Activated CD4-positive, alpha-beta memory T cell treated with anti-CD3 and anti-CD28 coated beads, Interleukin-2, amount 10 ng/mL, durations not matched to agents 7 days and 5 days (primary cell): Measurements from ENCODE around the gene CFAP410. TPM values are rescaled to one million over a fixed set of nuclear protein-coding genes. Genes with fewer than 3 reads are reported as not detected.

Experiments
- CTCF ChIA-PET: fragments of 350-600 bp; sonication (Branson Sonifier 250); formaldehyde crosslinking; loops from one replicate; lab custom pipeline; 2021; ENCODE audit warnings: antibody characterized with exemption, inconsistent platforms; lab: Charles Lee
- POLR2A ChIA-PET: fragments of 350-600 bp; sonication (Branson Sonifier 250); formaldehyde crosslinking; loops from one replicate; lab custom pipeline; 2021; ENCODE audit warnings: antibody characterized with exemption; lab: Charles Lee
- DNase-seq: peaks from one replicate; pipeline ENCODE4 v3.0.0-alpha.2; 2020
- H3K27ac Mint-ChIP-seq: one replicate; pipeline ENCODE4 v1.8.0; 2021; ENCODE audit warnings: mild to moderate bottlenecking, mixed read lengths
- H3K27me3 Mint-ChIP-seq: one replicate; pipeline ENCODE4 v1.8.0; 2021; ENCODE audit warnings: mixed read lengths
- H3K36me3 Mint-ChIP-seq: one replicate; pipeline ENCODE4 v1.8.0; 2021; ENCODE audit warnings: low read depth, mixed read lengths
- H3K4me1 Mint-ChIP-seq: one replicate; pipeline ENCODE4 v1.8.0; 2021; ENCODE audit warnings: mixed read lengths
- H3K4me3 Mint-ChIP-seq: one replicate; pipeline ENCODE4 v1.8.0; 2021; ENCODE audit warnings: mild to moderate bottlenecking, mixed read lengths
- H3K9me3 Mint-ChIP-seq: one replicate; pipeline ENCODE4 v1.8.0; 2021; ENCODE audit warnings: mixed read lengths
- total RNA-seq, 2 experiments: library from RNA; stranded (reverse); gene quantifications; one replicate each; pipeline ENCODE4 v1.2.3, GENCODE V29; 2021

CFAP410 gene
- total RNA-seq, 2 experiments from 2014 or later, result 14.2 to 15.5 TPM

- ChIA-PET POLR2A (interaction anchor here (1.4 kb wide), 1 partner anchor 17 kb away, joined by 3 read pairs; the partner anchor contains the start of gene CFAP410), CTCF (no interaction called here)
- no peak overlapping the region for H3K27ac Mint-ChIP-seq
- no peak overlapping the region for H3K4me3 Mint-ChIP-seq
- H3K27me3 Mint-ChIP-seq, result no peaks in the 10 kb centered on the region
- no peaks in the 10 kb centered on the region for H3K4me1 Mint-ChIP-seq
- H3K9me3 Mint-ChIP-seq, result no peaks in the 10 kb centered on the region
- peaks cover 21% of the 10 kb centered on the region for H3K36me3 Mint-ChIP-seq
- DNase-seq, result no peak
Measured at GRCh38 chr21:44322621-44323325, 16.4 kb downstream of the CFAP410 start.

GRCh38 chr21:44321846-44322450, 17.2 kb downstream of the CFAP410 start:
- Mint-ChIP-seq H3K36me3 (peaks cover 21% of the 10 kb centered on the region), H3K27me3 (no peaks in the 10 kb centered on the region), H3K4me3 (no peak overlapping the region), H3K9me3 (no peaks in the 10 kb centered on the region), H3K27ac (no peak overlapping the region), H3K4me1 (no peaks in the 10 kb centered on the region)
- ChIA-PET CTCF (no interaction called here), POLR2A (interaction anchor here (1.4 kb wide), 1 partner anchor 18 kb away, joined by 3 read pairs; the partner anchor contains the start of gene CFAP410)
- DNase-seq, result no peak

- Mint-ChIP-seq H3K4me3 (no peak overlapping the region), H3K36me3 (peaks cover 19% of the 10 kb centered on the region), H3K4me1 (no peaks in the 10 kb centered on the region), H3K9me3 (no peaks in the 10 kb centered on the region), H3K27me3 (no peaks in the 10 kb centered on the region), H3K27ac (no peak overlapping the region)
- POLR2A ChIA-PET, result no interaction called here
- CTCF ChIA-PET, result no interaction called here
- DNase-seq, result no peak
Measured at GRCh38 chr21:44320847-44321246, 18.3 kb downstream of the CFAP410 start.

- ChIA-PET POLR2A (interaction anchor here (1.0 to 1.2 kb wide), 3 partner anchors 10 to 15 kb away, joined by 3 to 5 read pairs (median 3); no protein-coding TSS in a partner anchor), CTCF (no interaction called here)
- Mint-ChIP-seq H3K4me3 (no peak overlapping the region), H3K9me3 (no peaks in the 10 kb centered on the region), H3K4me1 (no peaks in the 10 kb centered on the region), H3K27ac (no peak overlapping the region), H3K36me3 (peaks cover 15% of the 10 kb centered on the region), H3K27me3 (no peaks in the 10 kb centered on the region)
- no peak for DNase-seq
Measured at GRCh38 chr21:44319407-44320065, 19.7 kb downstream of the CFAP410 start.

- ChIA-PET POLR2A (interaction anchor here (1.0 to 1.2 kb wide), 3 partner anchors 11 to 16 kb away, joined by 3 to 5 read pairs (median 3); no protein-coding TSS in a partner anchor), CTCF (no interaction called here)
- Mint-ChIP-seq H3K4me1 (no peaks in the 10 kb centered on the region), H3K36me3 (peaks cover 15% of the 10 kb centered on the region), H3K4me3 (no peak overlapping the region), H3K27me3 (no peaks in the 10 kb centered on the region), H3K27ac (no peak overlapping the region), H3K9me3 (no peaks in the 10 kb centered on the region)
- DNase-seq, result no peak
Measured at GRCh38 chr21:44318489-44319285, 20.5 kb downstream of the CFAP410 start.

- H3K4me3 Mint-ChIP-seq, result no peak overlapping the region
- DNase-seq, result no peak
- peaks cover 10% of the 10 kb centered on the region for H3K36me3 Mint-ChIP-seq
- ChIA-PET CTCF (no interaction called here), POLR2A (interaction anchor here (1.2 kb wide), 1 partner anchor 12 kb away, joined by 3 read pairs; no protein-coding TSS in a partner anchor)
- no peaks in the 10 kb centered on the region for H3K9me3 Mint-ChIP-seq
- H3K27ac Mint-ChIP-seq, result no peak overlapping the region
- no peaks in the 10 kb centered on the region for H3K4me1 Mint-ChIP-seq
- H3K27me3 Mint-ChIP-seq, result no peaks in the 10 kb centered on the region
Measured at GRCh38 chr21:44317871-44318270, 21.3 kb downstream of the CFAP410 start.

- ChIA-PET POLR2A (no interaction called here), CTCF (no interaction called here)
- Mint-ChIP-seq H3K4me1 (no peaks in the 10 kb centered on the region), H3K27me3 (no peaks in the 10 kb centered on the region), H3K36me3 (peaks cover 10% of the 10 kb centered on the region), H3K4me3 (no peak overlapping the region), H3K9me3 (no peaks in the 10 kb centered on the region), H3K27ac (no peak overlapping the region)
- no peak for DNase-seq
Measured at GRCh38 chr21:44317241-44317782, 21.9 kb downstream of the CFAP410 start.

- Mint-ChIP-seq H3K27me3 (no peaks in the 10 kb centered on the region), H3K4me1 (no peaks in the 10 kb centered on the region), H3K36me3 (peaks cover 16% of the 10 kb centered on the region), H3K9me3 (no peaks in the 10 kb centered on the region), H3K4me3 (no peak overlapping the region), H3K27ac (no peak overlapping the region)
- ChIA-PET CTCF (interaction anchor here (0.5 kb wide), 1 partner anchor 484 kb away, joined by 3 read pairs; no protein-coding TSS in a partner anchor), POLR2A (interaction anchor here (1.0 to 1.8 kb wide), 3 partner anchors 12 to 16 kb away, joined by 3 to 7 read pairs (median 4); no protein-coding TSS in a partner anchor)
- no peak for DNase-seq
Measured at GRCh38 chr21:44316277-44316900, 22.8 kb downstream of the CFAP410 start.

- H3K9me3 Mint-ChIP-seq, result no peaks in the 10 kb centered on the region
- ChIA-PET POLR2A (interaction anchor here (1.0 to 1.8 kb wide), 3 partner anchors 12 to 16 kb away, joined by 3 to 7 read pairs (median 4); no protein-coding TSS in a partner anchor), CTCF (interaction anchor here (0.5 kb wide), 1 partner anchor 485 kb away, joined by 3 read pairs; no protein-coding TSS in a partner anchor)
- no peak overlapping the region for H3K4me3 Mint-ChIP-seq
- peaks cover 22% of the 10 kb centered on the region for H3K36me3 Mint-ChIP-seq
- H3K27ac Mint-ChIP-seq, result no peak overlapping the region
- no peaks in the 10 kb centered on the region for H3K4me1 Mint-ChIP-seq
- H3K27me3 Mint-ChIP-seq, result no peaks in the 10 kb centered on the region
- no peak for DNase-seq
Measured at GRCh38 chr21:44315691-44316203, 23.4 kb downstream of the CFAP410 start.

GRCh38 chr21:44314561-44314960, 24.6 kb downstream of the CFAP410 start:
- Mint-ChIP-seq H3K27ac (no peak overlapping the region), H3K4me3 (no peak overlapping the region), H3K9me3 (no peaks in the 10 kb centered on the region), H3K27me3 (no peaks in the 10 kb centered on the region), H3K36me3 (peaks cover 22% of the 10 kb centered on the region), H3K4me1 (no peaks in the 10 kb centered on the region)
- CTCF ChIA-PET, result no interaction called here
- no peak for DNase-seq
- POLR2A ChIA-PET, result interaction anchor here (1.8 kb wide), 1 partner anchor 11 kb away, joined by 7 read pairs; no protein-coding TSS in a partner anchor

GRCh38 chr21:44314128-44314527, 25.1 kb downstream of the CFAP410 start:
- H3K36me3 Mint-ChIP-seq, result peaks cover 21% of the 10 kb centered on the region
- CTCF ChIA-PET, result no interaction called here
- no peak overlapping the region for H3K27ac Mint-ChIP-seq
- POLR2A ChIA-PET, result no interaction called here
- no peak for DNase-seq
- no peaks in the 10 kb centered on the region for H3K4me1 Mint-ChIP-seq
- H3K4me3 Mint-ChIP-seq, result no peak overlapping the region
- no peaks in the 10 kb centered on the region for H3K27me3 Mint-ChIP-seq
- H3K9me3 Mint-ChIP-seq, result no peaks in the 10 kb centered on the region
